Gastrocnemius medialis (tissue), 4 donors: ENCODE measurements around the gene GLCCI1.

Experiments used
- CTCF ChIP-seq, 5 experiments: fragments of 450-650 bp in 3 of 5; fragments of 200-600 bp in 2 of 5; sonication (generic) in 2 of 5; IDR thresholded peaks in 4 of 5; conservative IDR thresholded peaks in 1 of 5; 1 replicate in 4 of 5; 2 replicates in 1 of 5; pipeline ENCODE4 v1.5.1; 2016 to 2019; ENCODE audit warnings: antibody characterized with exemption in 5 of 5, mild to moderate bottlenecking in 3 of 5, moderate library complexity in 3 of 5
- POLR2A ChIP-seq, 2 donors: fragments of 450-650 bp; IDR thresholded peaks; one replicate each; pipeline ENCODE4 v1.6.1; 2017; ENCODE audit warnings: antibody characterized with exemption in 2 of 2, mild to moderate bottlenecking in 2 of 2, moderate library complexity in 2 of 2

GRCh38 chr7:8058852-8059251, 90.3 kb downstream of the GLCCI1 start:
- no peak for TF ChIP-seq POLR2A (IDR thresholded peaks at IDR 0.05)
- no peak for TF ChIP-seq CTCF (IDR thresholded peaks at IDR 0.05 in 4 of 5, conservative IDR thresholded peaks at IDR 0.05 in 1 of 5)
